ENCODE data around the gene CDRT4.

DNA sequence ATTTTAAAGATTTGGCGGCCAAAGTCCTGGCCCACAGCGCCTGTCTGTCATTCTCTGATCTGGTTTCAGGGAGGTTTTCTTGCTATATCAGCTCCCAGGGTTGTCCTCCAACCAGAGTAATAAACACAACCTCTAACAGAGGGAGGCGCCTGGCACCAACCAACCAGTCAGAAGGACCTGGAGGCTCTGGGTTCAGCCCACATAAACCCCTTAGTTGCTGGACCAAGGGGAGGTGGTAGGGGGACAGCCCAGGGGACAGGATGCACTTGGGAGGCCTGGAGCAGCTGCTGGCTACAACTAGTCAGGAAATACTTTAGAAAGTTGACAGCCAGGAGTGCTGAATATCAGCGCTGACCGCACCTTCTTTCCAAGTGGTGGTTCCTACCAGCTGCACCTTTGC is 41.7 kb upstream of the CDRT4 start:
- TF ChIP-seq POLR2A (IDR thresholded peaks at IDR 0.05) (no peak), CTCF (IDR thresholded peaks at IDR 0.05) (no peak), EP300 (IDR thresholded peaks at IDR 0.05) (no peak)
